GM23248 (cell line): ENCODE measurements around the gene ERCC1. TPM values are rescaled to one million over a fixed set of nuclear protein-coding genes. Genes with fewer than 3 reads are reported as not detected.
"Not testable (repeated sequence)": the region's sequence is repeated elsewhere in the genome, so short reads cannot be mapped to it uniquely, and the experiment has no call there.

Experiments used
- DNase-seq: peaks from one replicate; pipeline ENCODE4 v3.0.0-alpha.2; 2015
- H2AFZ ChIP-seq: fragments of 200-600 bp; sonication (generic); 2 replicates; pipeline ENCODE4 v1.6.1; 2016; ENCODE audit warnings: antibody characterized with exemption
- H3F3A ChIP-seq: fragments of 200-600 bp; sonication (generic); 2 replicates; pipeline ENCODE4 v1.6.1; 2016; ENCODE audit warnings: mild to moderate bottlenecking, antibody characterized with exemption, mixed run types; ENCODE audit not compliant: insufficient read depth
- H3K27ac ChIP-seq: fragments of 200-600 bp; sonication (generic); 2 replicates; pipeline ENCODE4 v1.5.1; 2016; ENCODE audit warnings: mild to moderate bottlenecking
- H3K27me3 ChIP-seq: fragments of 200-600 bp; sonication (generic); replicated peaks from 2 replicates; pipeline ENCODE4 v1.6.1; 2016; ENCODE audit warnings: mild to moderate bottlenecking; ENCODE audit not compliant: insufficient read depth
- H3K36me3 ChIP-seq: fragments of 200-600 bp; sonication (generic); 2 replicates; pipeline ENCODE4 v1.6.1; 2016; ENCODE audit warnings: low read depth, mild to moderate bottlenecking
- H3K4me1 ChIP-seq: fragments of 200-600 bp; sonication (generic); 2 replicates; pipeline ENCODE4 v1.6.1; 2016; ENCODE audit warnings: mild to moderate bottlenecking; ENCODE audit not compliant: insufficient read depth
- H3K4me2 ChIP-seq: fragments of 200-600 bp; sonication (generic); one replicate; pipeline ENCODE4 v1.6.1; 2016; ENCODE audit warnings: mild to moderate bottlenecking; ENCODE audit not compliant: unreplicated experiment
- H3K4me3 ChIP-seq: fragments of 200-600 bp; sonication (generic); 2 replicates; pipeline ENCODE4 v1.5.1; 2016; ENCODE audit warnings: mild to moderate bottlenecking
- H3K79me2 ChIP-seq: fragments of 200-600 bp; sonication (generic); 2 replicates; pipeline ENCODE4 v1.6.1; 2016; ENCODE audit warnings: mild to moderate bottlenecking; ENCODE audit not compliant: insufficient read depth
- H3K9ac ChIP-seq: fragments of 200-600 bp; sonication (generic); 2 replicates; pipeline ENCODE4 v1.6.1; 2016; ENCODE audit warnings: mild to moderate bottlenecking
- H3K9me2 ChIP-seq: fragments of 200-600 bp; sonication (generic); 2 replicates; pipeline ENCODE4 v1.6.1; 2016; ENCODE audit warnings: mixed run types, mild to moderate bottlenecking, moderate library complexity; ENCODE audit not compliant: insufficient read depth
- H3K9me3 ChIP-seq: fragments of 200-600 bp; sonication (generic); one replicate; pipeline ENCODE4 v1.6.1; 2017; ENCODE audit warnings: low read depth
- H4K20me1 ChIP-seq: fragments of 200-600 bp; sonication (generic); 2 replicates; pipeline ENCODE4 v1.6.0; 2016; ENCODE audit not compliant: insufficient read depth
- EZH2 ChIP-seq: fragments of 200-600 bp; sonication (generic); IDR thresholded peaks from 2 replicates; pipeline ENCODE4 v1.6.1; 2018; ENCODE audit warnings: antibody characterized with exemption, mild to moderate bottlenecking; ENCODE audit not compliant: insufficient read depth, poor library complexity, severe bottlenecking
- EZH2phosphoT487 ChIP-seq: fragments of 200-600 bp; sonication (generic); IDR thresholded peaks from 2 replicates; pipeline ENCODE4 v1.6.1; 2018; ENCODE audit warnings: antibody characterized with exemption, moderate library complexity, mild to moderate bottlenecking, low read depth; ENCODE audit not compliant: insufficient read depth
- WGBS, 2 experiments: methylation state at CpG; one replicate each; pipeline ENCODE4 v1.1.6; 2015 to 2017; ENCODE audit warnings: low lambda C conversion rate in 2 of 2, low coverage in 1 of 2; ENCODE audit errors: missing lambda C conversion rate in 2 of 2; 5-methylcytosine and 5-hydroxymethylcytosine counted together
- in situ Hi-C: fragments of 300-500 bp; cut with MboI; formaldehyde crosslinking; loops from 2 replicates; pipeline ENCODE4 v1.15.0; 2020
- polyA plus RNA-seq: library from polyadenylated mRNA; unstranded; fragments of >200 nt; fragmentation: Nextera tagmentation; extraction: Ambion mirVana; gene quantifications from 2 replicates; pipeline ENCODE4 v1.2.1, GENCODE V29; 2016
- total RNA-seq: library from RNA; depleted of rRNA; stranded (reverse); fragments of >200 nt; shearing (Covaris generic); gene quantifications from 2 replicates; pipeline ENCODE4 v1.2.3, GENCODE V29; 2014

Gene ERCC1
- total and polyA plus RNA-seq, 2 experiments from 2014 or later, result 79.8 to 89.0 TPM

DNA sequence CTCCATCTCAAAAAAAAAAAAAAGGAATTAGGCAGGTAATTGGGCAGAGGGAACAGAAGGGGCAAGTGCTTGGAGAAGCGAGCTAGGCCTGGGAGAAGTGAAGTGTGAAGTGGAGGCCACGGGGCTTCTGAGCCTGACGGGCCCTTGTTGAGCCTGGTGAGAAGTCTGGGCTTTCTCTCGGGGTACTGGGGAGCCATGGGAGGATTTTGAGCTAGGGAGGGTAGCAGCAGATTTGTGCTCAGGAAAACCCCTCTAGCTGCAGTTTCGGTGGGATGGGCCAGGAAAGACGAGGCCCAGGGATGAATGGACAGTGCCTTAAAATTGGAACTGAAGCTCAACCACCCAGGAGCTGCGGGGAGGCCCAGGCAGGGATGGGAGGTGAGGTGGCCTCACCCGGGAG lies 9.2 kb downstream of the ERCC1 start:
- Histone ChIP-seq H3K9me2 (no peaks in the 10 kb centered on the region), H2AFZ (no peak overlapping the region), H3K79me2 (no peaks in the 10 kb centered on the region), H3F3A (0 out of 2 replicates have a peak, but pooled peaks cover 7% of the 10 kb centered on the region), H3K4me1 (peaks cover 7% of the 10 kb centered on the region; the same call in 1 of the 2 replicates), H3K4me2 (no peak overlapping the region), H4K20me1 (no peaks in the 10 kb centered on the region), H3K27me3 (no peaks in the 10 kb centered on the region), H3K4me3 (no peak overlapping the region), H3K9me3 (no peaks in the 10 kb centered on the region), H3K36me3 (peaks cover 32% of the 10 kb centered on the region; the same call in 1 of the 2 replicates), H3K9ac (no peak overlapping the region), H3K27ac (no peak overlapping the region)
- in situ Hi-C loops, result no loop called here
- TF ChIP-seq EZH2phosphoT487 (no peak), EZH2 (no peak)
- no peak for DNase-seq
- WGBS, 2 experiments, result 98 to 99% methylated on average over 8 of the region's 8 CpGs

DNA sequence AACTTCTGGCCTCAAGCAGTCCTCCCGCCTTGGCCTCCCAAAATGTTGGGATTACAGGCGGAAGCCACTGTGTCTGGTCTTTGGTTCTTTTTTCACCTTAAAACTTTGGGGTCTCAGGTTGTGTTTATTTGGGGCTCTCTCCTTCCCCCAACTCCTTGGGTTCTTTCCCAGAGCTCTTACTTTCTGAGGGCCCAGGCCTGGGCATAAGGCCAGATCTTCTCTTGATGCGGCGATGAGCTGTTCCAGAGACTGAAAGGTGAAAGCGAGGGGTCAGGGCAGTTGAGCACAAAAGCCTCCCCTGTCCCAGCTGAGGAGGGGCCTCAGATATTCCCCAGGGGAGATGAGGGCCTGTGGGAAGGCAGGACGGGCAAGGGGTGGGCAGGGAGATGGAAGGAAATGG lies 10.2 kb downstream of the ERCC1 start:
- H3K4me1 ChIP-seq, result peaks cover 7% of the 10 kb centered on the region; the same call in 1 of the 2 replicates
- no peaks in the 10 kb centered on the region for H3K79me2 ChIP-seq
- H3K9me3 ChIP-seq, result no peaks in the 10 kb centered on the region
- no peaks in the 10 kb centered on the region for H4K20me1 ChIP-seq
- TF ChIP-seq EZH2 (no peak), EZH2phosphoT487 (no peak)
- no peak overlapping the region for H3K4me3 ChIP-seq
- H3F3A ChIP-seq, result 0 out of 2 replicates have a peak, but pooled peaks cover 12% of the 10 kb centered on the region
- no peaks in the 10 kb centered on the region for H3K9me2 ChIP-seq
- H3K27me3 ChIP-seq, result no peaks in the 10 kb centered on the region
- no peak for DNase-seq
- H3K36me3 ChIP-seq, result peaks cover 32% of the 10 kb centered on the region; the same call in 1 of the 2 replicates
- no peak overlapping the region for H3K9ac ChIP-seq
- no peak overlapping the region for H3K27ac ChIP-seq
- 94 to 95% methylated on average over 6 of the region's 6 CpGs for WGBS, 2 experiments
- in situ Hi-C loops, result no loop called here
- H2AFZ ChIP-seq, result no peak overlapping the region
- no peak overlapping the region for H3K4me2 ChIP-seq

DNA sequence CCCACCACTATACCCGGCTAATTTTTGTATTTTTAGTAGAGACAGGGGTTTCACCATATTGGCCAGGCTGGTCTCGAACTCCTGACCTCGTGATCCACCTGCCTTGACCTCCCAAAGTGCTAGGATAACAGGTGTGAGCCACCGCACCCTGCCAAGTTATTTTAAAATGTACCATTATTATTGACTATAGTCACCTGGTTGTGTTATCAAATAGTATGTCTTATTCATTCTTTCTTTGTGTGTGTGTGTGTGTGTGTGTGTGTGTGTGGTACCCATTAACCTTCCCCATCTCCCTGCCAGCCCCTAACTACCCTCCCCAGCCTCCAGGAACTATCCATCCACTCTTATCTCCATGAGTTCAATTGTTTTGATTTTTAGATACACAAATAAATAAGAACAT lies 13.4 kb downstream of the ERCC1 start:
- H3K27me3 ChIP-seq, DNase-seq, in situ Hi-C loops, H3K9ac ChIP-seq, H4K20me1 ChIP-seq, H3K4me3 ChIP-seq, H3K4me2 ChIP-seq, H3K9me2 ChIP-seq, H3K9me3 ChIP-seq, H3K4me1 ChIP-seq, H2AFZ ChIP-seq, H3K27ac ChIP-seq: not testable (repeated sequence)
- Histone ChIP-seq H3F3A (peaks cover 19% of the 10 kb centered on the region; the same call in 1 of the 2 replicates), H3K79me2 (peaks cover 15% of the 10 kb centered on the region), H3K36me3 (peaks cover 16% of the 10 kb centered on the region; the same call in 1 of the 2 replicates)
- 96% methylated on average over 4 of the region's 4 CpGs for WGBS, 2 experiments

DNA sequence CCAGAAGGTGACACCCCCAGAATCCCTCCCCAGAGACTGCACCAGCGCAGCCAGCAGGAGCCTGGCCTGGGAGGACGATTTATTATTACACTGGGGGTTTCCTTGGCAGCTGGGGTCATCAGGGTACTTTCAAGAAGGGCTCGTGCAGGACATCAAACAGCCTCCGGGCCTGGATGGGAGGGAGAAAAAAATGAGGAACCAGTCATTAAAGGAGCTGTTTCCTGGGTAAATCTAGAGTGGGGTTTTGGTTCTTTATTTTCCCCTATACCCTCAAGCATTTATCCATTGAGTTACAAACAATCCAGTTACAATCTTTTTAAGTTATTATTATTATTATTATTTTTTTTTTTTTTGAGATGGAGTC lies 14.2 kb downstream of the ERCC1 start:
- peaks cover 15% of the 10 kb centered on the region for H3K79me2 ChIP-seq
- in situ Hi-C loops, result no loop called here
- H3K9me3 ChIP-seq, result no peaks in the 10 kb centered on the region
- H3K9me2 ChIP-seq, result no peaks in the 10 kb centered on the region
- H3K4me2 ChIP-seq, result no peak overlapping the region
- 63 to 75% methylated on average over 4 of the region's 4 CpGs for WGBS, 2 experiments
- no peak overlapping the region for H3K4me3 ChIP-seq
- TF ChIP-seq EZH2 (no peak), EZH2phosphoT487 (no peak)
- peaks cover 8% of the 10 kb centered on the region; the same call in 1 of the 2 replicates for H3K4me1 ChIP-seq
- no peak overlapping the region for H3K9ac ChIP-seq
- H3K27me3 ChIP-seq, result no peaks in the 10 kb centered on the region
- no peaks in the 10 kb centered on the region for H4K20me1 ChIP-seq
- H3K36me3 ChIP-seq, result peaks cover 16% of the 10 kb centered on the region; the same call in 1 of the 2 replicates
- DNase-seq, result no peak
- H3K27ac ChIP-seq, result no peak overlapping the region
- H2AFZ ChIP-seq, result no peak overlapping the region
- H3F3A ChIP-seq, result peaks cover 19% of the 10 kb centered on the region; the same call in 1 of the 2 replicates
